HG02763 (cell line): ENCODE data around the gene C1orf56.
"Not testable (repeated sequence)": the region's sequence is repeated elsewhere in the genome, so short reads cannot be mapped to it uniquely, and the experiment has no call there.

Source experiments
- ATAC-seq: cut with Tn5 transposase; IDR thresholded peaks from one replicate; pipeline ENCODE4 v1.9.1; 2021; ENCODE audit warnings: mild to moderate bottlenecking, moderate library complexity; ENCODE audit not compliant: unreplicated experiment

C1orf56 gene

GRCh38 chr1:151060657-151061421 is 13.3 kb downstream of the C1orf56 start:
- no peak for ATAC-seq

- ATAC-seq, result no peak
Measured at GRCh38 chr1:151061704-151062103, 14.2 kb downstream of the C1orf56 start.

- ATAC-seq, result no peak
Measured at GRCh38 chr1:151062741-151063371, 15.3 kb downstream of the C1orf56 start.

DNA sequence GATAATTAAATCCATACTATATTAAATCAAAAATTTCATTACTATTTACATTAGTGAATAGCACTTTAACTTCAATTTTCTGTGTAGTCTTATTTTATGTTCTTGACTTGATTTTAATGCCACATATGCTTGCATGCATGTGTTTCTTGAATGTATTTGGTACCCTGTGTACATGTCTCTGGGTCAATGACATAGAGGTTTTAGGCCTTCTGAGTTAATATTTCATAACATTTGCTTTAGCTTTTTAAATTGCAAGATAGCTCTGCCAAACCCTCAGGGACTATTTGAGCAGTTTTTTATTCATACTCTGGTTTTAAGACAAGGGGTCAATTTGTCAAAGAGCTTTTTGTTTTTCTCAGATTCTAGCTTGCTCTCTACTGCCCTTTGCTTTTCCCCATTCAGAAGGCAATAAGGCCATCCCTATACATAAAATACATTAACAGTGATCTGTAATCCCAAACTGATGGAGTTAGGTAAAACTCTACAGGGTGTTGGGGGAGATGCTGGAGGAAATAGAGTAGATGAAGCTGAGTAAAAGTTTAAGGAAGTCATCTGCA is 17.6 kb downstream of the C1orf56 start:
- ATAC-seq, result no peak

DNA sequence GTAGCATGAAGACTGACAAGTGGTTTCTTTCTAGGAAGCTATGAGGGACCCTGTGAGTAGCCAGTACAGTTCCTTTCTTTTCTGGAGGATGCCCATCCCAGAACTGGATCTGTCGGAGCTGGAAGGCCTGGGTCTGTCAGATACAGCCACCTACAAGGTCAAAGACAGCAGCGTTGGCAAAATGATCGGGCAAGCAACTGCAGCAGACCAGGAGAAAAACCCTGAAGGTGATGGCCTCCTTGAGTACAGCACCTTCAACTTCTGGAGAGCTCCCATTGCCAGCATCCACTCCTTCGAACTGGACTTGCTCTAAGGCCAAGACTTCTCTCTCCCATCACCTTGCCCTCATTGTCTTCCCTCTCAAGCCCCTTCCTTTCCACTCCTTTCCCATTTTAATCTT is 19.6 kb downstream of the C1orf56 start:
- ATAC-seq, result no peak

DNA sequence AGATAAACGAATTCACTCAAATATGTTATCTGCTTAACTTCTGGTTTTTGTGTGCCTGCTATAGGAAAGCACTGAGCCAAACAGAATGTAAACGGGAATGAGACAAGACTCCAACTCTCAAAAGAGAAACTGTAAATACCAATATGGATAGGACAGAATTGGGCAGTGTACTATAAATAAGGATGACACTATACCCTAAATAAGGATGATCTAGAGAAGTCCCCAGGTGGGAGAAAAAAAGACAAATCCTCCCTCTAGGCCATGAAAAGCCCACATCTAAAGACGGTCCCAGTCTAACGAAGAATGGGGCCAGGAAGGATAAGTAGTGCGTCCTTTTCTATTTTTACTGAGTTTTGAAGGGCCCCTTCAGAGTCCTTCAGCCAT is 21.5 kb downstream of the C1orf56 start:
- no peak for ATAC-seq

DNA sequence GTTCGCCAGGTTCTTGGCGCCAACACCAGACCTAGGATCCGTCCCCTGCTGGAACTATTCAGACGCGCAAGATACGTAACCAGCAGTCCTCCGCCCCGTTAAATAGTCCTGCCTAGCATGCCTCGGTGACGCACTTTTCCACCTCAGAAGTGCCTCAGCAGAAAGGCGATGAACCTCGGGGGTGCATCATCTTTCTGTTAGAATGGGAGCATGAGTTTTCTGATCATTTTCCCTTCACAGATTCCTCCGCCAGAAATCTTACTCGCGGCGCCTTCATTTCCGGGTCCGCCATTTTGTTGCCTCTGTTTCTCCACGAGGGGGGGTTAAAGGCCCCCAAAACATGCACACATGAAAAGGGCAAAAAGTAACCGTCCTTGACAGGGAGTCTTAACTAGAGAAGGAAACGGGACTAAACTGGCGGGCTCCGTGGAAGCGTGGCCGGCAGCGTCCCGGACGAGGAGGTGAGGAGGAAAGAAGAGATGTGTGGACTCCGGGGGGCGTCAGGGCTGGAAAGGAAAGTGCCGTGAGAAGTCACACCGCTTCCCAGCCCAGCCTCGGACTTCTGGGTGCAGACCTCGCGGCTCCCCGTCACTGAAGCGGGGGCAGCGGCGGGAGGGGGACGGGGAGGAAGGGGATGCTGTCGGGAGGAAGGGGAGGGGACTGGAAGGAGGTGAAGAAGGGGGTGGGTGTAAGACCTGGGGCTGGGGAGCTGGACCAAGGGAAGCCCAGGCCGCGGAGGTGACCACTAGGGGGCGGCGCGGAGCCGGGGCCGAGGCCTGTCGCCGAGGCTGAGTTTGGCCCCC is 23.1 kb downstream of the C1orf56 start, which contains the start of gene GABPB2:
GABPB2 (plus strand) TSS at position 288 of the 803 bp plus-strand sequence. CDS start 17,429 bp downstream, outside the sequence.
- peak; percentile 66 for ATAC-seq

- no peak for ATAC-seq
Measured at GRCh38 chr1:151072224-151072623, 24.7 kb downstream of the C1orf56 start.

DNA sequence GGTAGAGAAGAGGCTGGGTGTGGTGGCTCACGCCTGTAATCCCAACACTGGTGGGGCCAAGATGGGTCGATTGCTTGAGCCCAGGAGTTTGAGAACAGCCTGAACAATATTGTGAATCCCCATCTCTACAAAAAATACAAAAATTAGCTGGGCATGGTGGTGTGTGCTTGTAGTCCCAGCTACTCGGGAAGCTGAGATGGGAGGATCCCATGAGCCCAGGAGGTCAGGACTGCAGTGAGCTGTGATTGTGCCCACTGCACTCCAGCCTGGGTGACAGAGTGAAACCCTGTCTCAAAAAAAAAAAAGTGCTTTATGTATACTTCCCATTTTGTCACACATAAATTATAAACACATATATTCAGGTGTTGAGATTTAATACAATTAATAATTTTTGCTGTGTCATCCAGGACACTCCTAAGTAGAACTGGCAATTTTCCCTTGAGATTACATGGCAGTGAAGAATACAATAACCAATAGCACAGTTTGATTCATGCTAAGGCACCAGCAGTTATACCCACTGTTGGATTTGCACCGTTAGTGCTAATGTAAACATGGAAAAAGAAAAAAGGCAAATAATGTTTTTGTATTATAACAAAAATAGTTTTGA is 38.5 kb downstream of the C1orf56 start:
- ATAC-seq, result no peak

GRCh38 chr1:151097426-151097825 is 49.9 kb downstream of the C1orf56 start:
- ATAC-seq, result not testable (repeated sequence)

DNA sequence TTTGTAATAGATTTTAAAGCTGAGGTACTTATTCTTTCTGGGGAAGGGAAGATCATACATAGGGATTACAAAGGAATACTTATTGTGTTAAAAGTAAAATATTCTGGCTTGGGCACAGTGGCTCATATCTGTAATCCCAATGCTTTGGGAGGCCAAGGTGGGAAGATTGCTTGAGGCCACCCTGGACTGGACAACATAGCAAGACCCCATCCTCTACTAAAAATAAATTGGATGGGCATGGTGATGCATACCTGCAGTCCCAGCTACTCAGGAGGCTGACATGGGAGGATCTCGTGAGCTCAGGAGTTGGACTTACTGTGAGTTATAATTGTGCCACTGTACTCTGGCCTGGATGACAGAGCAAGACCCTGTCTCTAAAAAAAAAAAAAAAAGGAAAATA is 50.6 kb downstream of the C1orf56 start:
- ATAC-seq, result no peak
